HG03280 (cell line): Measurements from ENCODE around the gene AKAP14.
"Not testable (repeated sequence)": the region's sequence is repeated elsewhere in the genome, so short reads cannot be mapped to it uniquely, and the experiment has no call there.

Experiments
- ATAC-seq: cut with Tn5 transposase; IDR thresholded peaks from one replicate; pipeline ENCODE4 v1.9.1; 2021; ENCODE audit warnings: mild to moderate bottlenecking, moderate library complexity; ENCODE audit not compliant: unreplicated experiment

The AKAP14 gene

DNA sequence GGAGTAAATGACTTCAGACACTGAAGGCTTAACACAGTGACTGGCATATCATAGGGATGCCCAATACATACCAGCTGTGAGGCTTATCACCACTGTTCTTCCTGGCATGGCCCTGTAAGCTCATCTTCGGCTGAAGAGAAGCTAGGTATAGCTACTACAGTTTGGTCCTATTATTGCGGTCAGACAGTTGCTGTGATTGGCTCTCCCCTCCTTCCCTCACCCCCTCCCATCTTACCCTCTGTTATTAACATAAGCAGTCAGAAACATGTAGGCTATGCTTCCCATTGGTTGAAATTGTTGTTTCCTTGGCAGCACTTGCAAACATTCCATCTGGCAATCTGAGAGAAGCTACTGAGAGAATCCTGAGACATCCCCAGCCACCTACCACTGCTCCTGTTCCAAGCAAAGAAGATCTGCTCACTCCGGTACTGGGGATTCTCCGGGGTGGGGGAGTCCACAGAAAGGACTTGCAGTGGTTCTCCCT lies at the start of gene AKAP14:
Gene AKAP14 (plus strand): TSS at position 51 of the 484 bp plus-strand sequence. CDS start 7,331 bp downstream, outside the sequence.
- no peak for ATAC-seq

DNA sequence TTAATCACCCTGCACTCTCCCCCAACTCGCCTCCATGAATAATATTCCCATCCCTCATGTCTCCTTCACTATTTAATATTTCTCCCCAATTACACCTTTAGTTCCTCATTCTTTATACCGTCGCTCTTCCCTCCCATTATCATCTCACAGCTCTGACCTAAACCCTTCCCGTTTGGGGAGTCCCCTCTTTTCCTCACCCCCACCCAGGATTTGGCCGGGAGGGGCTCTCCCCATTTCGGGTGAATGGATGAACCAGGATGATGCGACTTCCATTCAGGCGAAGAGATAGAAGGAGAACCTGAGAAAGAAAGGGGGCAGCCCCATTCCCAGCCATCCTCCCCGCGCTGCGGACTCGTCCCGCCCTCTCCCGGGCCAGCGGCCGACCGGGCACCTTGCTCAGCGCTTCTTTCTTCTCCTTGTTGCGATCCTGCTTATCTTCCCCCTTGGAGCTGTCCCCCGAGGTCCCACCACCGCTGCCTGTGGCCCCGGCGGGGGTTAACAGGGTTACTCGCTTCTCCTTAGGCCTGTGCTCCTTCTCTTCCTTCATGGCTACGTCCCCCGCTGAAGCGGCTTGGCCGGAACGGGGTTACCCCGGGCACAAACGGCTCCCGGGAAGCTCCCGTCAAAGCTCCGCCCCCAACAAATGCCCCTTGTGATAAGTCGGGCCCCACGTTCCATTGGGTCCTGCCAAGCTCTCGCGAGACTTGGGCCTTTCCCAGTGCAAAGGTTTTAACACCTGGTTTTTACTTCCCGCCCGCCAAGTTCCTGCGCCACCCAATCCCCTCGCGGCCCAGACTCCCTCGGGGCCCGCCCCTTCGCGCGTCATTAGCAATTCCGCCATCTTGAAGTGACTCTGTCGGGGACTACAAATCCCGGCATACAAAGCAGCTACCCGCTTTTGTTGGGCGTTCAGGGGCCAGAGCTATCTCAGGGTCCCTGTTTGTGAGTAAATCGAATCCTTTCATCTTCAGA lies 43.0 kb upstream of the AKAP14 start, which contains the start of gene UPF3B:
Gene UPF3B (minus strand): TSS at position 582 of the 972 bp plus-strand sequence. CDS start 35 bp downstream, at position 547.
- peak; percentile 99 for ATAC-seq

DNA sequence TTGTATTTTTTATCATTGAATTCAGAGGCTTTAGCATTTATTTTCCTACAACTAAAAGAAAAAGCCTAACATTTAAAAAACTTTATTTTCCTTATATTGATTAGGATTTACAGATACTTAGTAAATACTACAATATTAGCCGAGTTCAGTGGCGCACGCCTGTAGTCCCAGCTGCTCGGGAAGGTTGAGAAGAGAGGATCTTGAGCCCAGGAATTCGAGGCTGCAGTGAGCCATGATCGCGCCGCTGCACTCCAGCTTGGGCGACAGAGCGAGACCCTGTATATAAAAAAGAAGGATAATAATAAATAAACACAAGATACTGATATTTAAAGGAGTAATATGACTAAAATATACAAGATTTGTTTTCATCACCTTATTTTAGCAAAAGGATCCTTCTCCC lies 42.2 kb upstream of the AKAP14 start:
- ATAC-seq, result no peak

DNA sequence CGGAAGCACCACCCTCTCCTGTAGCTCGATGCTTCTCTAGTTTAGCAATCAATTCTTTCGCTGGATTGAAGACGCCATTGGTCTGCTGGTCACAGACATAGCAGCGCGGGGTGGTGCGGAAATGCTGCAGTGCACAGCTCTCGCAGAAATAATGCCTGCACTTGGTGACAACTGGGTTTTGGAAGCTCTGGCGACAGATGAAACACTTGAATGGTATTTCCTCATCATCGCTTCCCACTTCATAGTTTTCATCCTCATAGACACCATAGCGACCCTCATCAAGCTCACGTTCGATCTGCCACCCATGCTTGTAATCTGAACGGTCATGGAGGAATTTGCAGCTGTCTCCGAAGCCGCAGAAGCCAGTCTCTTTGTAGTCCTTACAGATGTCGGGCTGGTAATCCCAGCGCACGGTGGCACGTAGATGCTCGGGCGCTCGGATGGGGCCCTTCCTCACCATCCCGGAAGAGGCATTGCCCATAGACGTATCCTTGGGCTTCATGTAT lies 25.0 kb upstream of the AKAP14 start:
- ATAC-seq, result no peak

DNA sequence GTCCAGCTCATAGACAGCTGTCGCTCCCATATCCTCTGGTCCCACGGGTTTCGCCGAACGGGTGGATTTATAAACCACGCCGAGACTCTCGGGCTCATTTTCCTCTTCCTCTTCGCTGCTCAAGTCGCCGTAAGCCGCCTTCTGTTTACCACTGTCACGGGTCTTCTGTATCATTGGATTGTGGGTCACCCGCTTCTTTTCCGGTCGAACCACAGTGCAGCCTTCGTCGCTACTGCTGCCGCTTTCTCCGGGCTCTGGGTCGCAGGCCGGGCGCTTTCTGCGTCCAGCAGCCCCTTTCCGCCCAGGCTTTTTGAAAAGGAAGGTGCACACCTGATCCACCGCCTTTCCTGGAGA lies 24.5 kb upstream of the AKAP14 start:
- peak; percentile 41 for ATAC-seq

DNA sequence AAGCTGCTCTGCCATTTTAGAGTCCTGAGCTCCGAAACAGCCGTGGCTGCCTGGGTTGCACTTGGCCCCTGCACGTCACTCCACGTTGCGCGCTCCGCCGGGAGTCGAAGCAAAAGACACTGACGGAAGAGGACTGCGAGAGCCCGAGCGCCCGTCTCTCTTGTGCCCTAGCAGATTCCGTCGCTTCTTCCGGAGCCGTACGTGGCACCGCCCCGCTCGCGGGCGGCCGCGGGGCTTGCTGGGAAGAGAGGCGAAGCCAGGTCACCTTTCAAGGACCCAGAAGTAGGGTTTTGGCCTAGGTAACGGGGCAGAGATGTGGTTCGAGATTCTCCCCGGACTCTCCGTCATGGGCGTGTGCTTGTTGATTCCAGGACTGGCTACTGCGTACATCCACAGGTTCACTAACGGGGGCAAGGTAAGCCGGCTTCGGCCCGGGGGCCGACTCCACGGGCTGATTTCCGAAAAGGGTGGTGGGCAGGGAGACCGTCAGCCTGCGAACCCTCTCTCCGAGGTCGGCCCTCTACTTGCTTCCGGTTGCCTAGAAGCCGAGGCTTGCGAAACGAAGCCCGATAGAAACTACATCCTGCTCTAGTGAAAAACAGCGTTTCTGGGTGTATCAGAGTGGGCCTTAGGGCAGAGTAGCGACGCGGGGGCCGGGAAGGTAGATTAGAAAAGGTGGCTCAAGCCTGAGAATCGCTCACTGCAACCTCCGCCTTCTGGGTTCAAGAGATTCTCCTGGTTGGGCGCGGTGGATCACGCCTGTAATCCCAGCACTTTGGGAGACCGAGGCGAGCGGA lies 23.9 kb upstream of the AKAP14 start, which contains the start of the genes NDUFA1 and RNF113A:
Gene NDUFA1 (plus strand): TSS at position 234 of the 797 bp plus-strand sequence. CDS start 80 bp downstream, at position 314.
Gene RNF113A (minus strand): TSS at position 135 of the 797 bp plus-strand sequence. CDS start 120 bp downstream, at position 15.
- peak; percentile 93 for ATAC-seq

DNA sequence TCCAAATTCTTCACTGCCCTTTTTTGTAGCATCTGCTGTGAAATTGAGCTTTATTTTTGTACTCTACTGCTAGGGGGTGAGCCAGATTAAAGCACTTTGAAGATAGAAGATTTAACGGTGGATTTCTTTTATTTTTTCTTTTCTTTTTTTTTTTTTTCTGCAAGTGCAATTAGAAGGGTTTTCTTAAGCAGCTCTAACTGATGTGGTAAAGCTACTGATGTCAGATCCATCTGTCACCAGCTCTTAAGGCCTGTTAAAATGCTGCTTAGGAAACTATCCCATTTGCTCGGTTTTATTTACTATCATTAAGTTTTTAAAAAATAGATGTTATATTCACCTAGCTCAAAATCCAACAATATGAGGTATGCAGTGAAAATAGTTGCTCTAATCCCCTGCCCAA lies 17.0 kb upstream of the AKAP14 start:
- ATAC-seq, result no peak

DNA sequence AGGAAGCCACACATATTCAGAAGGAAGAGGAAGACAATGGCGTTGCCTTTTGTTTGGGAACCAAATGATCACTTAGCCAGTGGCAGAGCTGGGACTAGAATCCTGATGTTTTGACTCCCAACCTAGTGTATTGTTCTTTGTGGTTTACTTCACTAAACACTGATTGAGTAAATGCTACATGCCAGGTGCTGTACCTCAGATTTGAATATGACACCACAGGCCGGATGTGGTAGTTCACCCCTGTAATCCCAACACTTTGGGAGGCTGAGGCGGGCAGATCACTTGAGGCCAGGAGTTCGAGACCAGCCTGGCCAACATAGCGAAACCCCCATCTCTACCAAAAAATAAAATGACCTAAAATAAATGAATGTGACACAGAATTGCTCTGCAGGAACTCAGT lies 15.6 kb upstream of the AKAP14 start:
- peak; percentile 70 for ATAC-seq

DNA sequence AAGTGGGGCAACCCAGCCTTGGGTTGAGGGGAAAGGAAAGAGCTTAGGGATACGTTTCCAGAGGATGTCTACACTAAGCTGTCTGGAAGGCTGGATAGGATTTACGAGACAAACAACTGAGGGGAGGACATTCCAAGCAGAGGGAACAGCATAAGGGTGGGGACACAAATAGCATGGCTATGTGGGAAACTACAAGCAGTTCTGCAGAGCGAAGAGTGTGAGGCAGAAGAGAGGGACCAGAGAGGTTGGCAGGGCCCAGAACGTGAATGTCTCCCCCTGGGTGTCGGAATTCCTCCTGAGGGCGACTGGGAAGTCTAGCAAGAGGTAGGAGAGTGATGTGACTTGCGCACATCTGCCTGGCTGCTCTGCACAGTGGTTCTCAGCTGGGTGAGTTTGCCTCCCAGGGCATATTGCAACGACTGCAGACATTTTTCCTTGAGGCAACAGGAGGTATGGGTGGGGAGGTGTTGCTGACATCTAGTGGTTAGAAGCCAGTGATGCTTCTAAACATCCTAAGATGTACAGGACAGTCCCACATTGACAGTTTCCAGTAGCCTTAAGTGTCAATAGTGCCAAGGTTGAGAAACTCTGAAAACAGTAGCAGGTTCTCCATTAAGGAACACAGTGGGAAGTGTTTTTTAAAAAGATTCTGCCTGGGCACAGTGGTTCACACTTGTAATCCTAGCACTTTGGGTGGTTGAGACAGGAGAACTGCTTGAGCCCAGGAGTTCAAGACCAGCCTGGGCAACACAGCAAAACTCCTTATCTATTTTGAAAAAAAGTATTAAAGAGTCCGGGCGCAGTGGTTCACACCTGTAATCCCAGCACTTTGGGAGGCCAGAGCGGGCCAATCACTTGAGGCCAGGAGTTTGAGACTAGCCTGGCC lies 14.9 kb upstream of the AKAP14 start:
- peak; percentile 88 for ATAC-seq

DNA sequence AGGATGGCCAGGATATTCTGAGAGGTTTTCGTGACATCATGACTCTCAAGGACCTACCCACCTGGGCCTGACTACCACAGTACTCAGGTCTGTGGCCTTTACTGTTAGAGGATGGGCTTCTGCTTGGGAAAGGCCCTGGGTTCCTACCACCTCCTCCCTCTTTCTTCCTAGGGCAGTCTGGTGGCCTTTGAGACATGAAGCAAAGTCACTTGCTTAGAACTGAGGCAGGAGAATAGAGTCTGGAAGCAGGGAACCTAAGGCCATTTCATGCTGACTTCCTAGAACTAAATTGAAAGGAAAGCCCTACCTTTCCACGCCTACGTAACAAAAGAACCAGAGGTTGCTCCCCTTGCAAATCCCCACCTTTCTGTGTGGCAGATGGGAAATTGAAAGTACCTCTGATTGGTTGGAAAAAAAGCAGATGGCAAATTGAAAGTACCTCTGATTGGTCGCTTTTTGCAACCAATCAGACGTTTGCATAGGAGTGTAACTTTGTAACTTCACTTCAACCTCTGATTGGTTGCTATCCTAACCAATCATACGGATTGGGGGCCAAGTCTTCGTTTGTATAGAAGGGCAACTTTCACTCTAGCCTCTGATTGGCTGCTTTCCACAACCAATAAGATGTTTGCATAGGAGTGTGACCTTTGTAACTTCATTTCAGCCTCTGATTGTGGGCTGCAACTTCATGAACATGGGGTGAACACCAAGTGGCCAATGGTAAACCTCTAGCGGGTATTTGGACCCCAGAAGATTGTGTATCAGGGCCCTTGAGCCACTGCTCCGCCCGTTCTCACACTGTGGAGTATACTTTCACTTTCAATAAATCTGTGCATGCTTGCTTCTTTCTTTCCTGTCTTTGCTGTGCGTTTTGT lies 9.9 kb upstream of the AKAP14 start:
- ATAC-seq, result no peak

DNA sequence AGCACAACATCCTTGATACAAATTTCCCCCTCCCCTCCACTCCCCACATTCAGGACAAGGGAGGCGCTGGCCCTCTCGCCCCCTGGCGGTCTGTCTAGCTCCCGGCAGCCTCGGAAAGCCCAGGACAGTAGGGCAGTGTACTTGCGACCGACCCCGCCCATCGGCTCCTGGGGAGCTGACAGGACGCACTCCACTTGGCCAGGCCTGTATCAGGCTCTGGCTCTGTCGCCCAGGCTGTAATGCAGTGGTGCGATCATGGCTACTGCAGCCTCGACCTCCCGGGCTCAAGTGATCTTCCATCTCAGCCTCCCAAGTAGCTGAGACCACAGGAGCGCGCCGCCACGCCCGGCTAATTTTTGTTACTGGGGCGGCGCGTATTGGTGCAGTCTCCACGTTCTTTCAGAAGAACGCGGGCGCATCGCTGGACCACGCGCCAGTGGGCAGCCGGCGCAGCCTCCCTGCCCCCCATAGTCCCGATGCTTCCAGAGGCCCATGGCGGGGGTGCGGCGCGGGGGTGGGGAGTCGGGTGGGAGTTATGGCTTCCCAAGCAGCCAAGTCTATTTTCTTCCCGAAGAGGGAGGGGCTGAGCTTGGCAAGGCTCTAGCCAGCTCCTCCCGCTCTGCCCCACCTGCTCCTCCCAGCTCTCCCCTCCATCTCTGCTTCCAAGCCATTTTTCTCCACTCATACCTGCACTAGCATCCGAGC lies 7.8 kb upstream of the AKAP14 start:
- ATAC-seq, result peak; percentile 74

DNA sequence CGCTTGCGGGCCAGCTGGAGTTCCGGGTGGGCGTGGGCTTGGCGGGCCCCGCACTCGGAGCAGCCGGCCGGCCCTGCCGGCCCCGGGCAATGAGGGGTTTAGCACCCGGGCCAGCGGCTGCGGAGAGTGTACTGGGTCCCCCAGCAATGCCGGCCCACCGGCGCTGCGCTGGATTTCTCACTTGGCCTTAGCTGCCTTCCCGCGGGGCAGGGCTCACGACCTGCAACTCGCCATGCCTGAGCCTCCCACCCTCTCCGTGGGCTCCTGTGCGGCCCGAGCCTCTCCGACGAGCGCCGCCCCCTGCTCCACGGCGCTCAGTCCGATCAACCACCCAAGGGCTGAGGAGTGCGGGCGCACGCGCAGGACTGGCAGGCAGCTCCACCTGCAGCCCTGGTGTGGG lies 5.1 kb upstream of the AKAP14 start:
- not testable (repeated sequence) for ATAC-seq

DNA sequence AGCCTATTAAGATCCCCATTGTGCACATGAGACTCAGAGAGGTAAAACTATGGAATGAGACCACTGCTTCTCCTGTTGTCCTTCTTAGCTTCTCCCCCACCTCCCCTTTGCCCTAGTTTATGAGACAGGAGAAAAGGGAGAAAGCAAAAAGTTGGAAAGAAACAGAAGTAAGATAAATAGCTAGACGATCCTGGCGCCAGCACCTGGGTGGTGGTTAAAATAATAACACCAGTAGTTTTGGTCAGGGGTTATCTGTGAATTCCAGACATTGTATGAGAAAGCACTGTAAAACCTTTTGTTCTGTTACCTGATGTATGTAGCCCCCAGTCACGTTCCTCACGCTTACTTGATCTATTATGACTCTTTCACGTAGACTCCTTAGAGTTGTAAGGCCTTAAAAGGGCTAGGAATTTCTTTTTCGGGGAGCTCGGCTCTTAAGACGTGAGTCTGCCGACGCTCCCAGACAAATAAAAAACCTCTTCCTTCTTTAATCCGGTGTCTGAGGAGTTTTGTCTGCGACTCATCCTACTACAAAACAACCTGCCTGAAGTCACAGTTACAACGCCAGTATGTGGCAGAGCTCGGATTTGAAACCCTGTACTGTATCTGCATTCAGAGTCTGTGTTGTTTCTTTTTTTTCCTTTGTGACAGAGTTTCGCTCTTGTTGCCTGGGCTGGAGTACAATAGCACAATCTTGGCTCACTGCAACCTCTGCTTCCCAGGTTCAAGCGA lies 3.6 kb upstream of the AKAP14 start:
- not testable (repeated sequence) for ATAC-seq

DNA sequence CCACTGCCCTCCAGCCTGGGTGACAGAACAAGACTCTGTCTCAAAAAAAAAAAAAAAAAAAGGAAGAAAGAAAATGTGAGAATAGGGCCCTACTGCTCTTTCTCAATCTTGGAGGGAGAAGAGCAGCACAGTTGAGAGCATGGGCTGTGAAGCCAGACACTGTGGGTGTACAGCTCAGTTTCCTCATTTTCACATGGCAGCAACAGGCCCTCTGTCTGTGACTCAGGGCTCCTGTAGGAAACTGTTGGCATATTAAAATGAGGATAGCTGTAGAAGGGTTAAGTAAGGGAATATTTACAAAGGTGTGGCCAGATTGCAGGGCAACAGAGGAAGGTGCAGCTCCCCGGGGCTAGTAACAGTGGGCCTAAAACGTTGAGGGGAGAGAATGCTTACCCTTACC lies 3.4 kb downstream of the AKAP14 start:
- ATAC-seq, result no peak

DNA sequence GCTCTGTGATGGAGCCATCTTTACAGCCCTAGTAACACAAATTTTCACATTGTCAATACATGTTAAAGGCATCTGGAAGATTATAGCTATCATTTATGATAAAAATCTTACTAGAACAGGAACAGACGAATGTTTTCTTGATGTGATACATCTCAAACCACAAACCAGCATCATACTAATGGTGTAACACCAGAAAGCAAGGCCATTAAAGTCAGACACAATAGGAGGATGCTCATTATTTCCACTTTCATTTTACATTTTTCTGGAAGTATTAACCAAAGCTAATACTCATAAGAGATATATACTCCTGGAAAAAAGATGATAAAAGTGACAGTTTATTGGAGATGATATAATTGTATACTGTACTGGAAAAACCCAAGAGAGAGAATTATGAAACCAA lies 5.3 kb downstream of the AKAP14 start:
- ATAC-seq, result no peak

DNA sequence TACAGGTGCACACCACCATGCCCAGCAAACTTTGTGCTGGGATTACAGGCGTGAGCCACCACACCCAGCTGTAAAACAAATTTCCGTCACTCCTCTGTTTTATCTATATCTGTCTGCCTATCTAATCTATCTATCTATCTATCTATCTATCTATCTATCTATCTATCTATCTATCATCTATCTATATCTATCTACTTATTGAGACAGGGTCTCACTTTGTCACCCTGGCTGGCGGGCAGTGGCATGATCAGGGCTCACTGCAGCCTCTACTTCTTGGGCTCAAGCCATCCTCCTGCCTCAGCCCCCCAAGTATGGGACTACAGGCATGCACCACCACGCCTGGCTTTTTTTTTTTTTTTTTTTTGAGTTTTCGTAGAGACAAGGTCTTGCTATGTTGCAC lies 20.6 kb downstream of the AKAP14 start:
- no peak for ATAC-seq

DNA sequence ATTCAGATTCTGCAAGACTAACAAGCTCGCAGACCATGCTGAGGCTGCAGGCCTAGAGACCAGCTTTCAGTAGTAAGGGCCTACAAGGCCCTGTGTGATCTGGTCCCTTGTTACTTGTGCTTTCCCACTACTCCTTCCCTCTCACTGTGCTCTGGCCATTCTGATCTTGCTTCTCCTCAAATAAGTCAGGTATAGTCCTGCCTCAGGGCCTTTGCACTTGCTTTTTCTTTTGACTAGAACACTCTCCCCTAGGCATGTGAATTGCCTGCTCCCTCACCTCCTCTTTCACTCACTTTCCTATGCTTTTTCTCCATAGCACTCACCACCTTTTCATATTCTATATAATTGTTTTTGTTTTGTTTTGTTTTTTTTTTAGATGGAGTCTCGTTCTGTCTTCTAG lies 22.2 kb downstream of the AKAP14 start:
- no peak for ATAC-seq
